GM21528 (cell line): ENCODE results near the gene PRKAG3.

ENCODE experiments used
- ATAC-seq: cut with Tn5 transposase; IDR thresholded peaks from one replicate; pipeline ENCODE4 v1.9.1; 2021; ENCODE audit warnings: mild to moderate bottlenecking, moderate library complexity; ENCODE audit not compliant: unreplicated experiment, low FRiP score

PRKAG3 gene

DNA sequence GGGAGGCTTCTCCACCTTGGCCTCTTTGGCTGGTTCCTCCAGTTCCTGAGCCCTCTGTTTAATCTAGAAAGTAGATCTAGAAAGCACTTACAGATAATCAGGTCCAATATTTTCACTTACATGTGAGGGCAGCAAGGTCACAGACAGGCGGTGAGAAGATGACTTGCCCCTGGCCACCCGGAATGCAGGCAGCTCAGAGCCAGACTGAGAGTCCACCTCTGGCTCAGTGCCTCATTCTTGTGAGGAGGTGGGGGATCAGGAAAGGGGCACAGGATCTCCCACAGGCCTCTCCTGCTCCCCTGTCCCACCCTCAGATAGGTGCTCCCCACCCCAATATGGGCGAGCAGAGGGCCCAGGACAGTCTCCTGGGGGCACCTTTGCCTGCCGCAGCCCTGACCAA lies 33.8 kb upstream of the PRKAG3 start:
- no peak for ATAC-seq

DNA sequence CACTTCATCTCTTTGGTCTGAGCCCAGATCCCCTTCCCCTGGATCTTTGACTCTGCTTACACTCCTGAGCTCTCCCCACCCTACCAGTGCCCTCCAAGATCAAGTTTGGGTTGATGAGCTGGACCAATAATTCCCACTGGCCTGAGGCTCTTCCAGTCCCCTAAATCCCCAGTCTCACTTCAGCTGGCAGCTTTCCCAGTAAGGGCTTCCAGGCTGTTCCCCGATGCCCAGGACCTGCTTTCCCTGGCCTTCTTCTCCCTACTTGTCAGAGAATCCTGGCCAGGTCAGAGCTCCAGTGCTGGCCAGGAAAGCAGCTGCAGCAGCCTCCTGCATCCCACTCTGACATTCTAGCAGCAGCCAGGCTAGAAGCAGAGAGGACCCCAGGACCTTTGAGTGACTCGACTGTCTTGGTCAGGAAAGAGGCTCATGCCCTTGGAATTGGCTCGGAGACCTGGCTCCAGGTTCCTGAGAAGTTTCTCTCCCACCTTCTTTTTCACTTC lies 31.5 kb upstream of the PRKAG3 start:
- no peak for ATAC-seq

DNA sequence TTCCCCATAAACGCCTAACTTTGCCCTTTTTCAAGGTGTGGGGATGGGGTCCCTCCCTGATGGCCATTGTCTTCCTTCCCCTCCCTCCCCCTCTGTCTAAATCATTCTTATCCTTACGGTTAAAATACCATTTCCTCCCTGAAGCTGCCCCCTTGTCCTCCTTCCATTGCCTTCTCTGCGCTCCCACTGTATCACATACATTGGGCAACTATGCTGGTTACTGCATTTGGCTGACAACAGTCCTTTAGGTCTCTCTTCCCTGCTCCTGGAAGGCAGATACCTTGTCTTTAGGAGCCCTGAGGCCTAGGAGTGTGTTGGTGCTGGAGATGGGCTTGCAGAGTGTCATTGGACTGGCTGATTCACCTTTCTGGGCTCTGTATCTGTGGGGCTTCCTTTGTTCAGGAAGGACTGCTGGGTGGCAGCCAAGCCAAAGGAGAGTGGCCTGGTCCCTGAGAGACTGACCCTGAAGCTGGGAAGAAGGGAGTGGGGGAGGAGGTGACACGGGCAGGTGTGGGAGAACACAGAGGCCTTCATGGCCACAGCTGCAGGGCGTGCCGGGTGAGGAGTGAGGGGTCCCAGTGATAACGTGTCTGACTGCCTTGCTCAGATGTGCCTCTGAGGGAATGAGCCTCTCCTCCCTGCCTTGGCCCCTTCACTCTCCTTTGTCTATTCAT lies 30.2 kb upstream of the PRKAG3 start:
- no peak for ATAC-seq

DNA sequence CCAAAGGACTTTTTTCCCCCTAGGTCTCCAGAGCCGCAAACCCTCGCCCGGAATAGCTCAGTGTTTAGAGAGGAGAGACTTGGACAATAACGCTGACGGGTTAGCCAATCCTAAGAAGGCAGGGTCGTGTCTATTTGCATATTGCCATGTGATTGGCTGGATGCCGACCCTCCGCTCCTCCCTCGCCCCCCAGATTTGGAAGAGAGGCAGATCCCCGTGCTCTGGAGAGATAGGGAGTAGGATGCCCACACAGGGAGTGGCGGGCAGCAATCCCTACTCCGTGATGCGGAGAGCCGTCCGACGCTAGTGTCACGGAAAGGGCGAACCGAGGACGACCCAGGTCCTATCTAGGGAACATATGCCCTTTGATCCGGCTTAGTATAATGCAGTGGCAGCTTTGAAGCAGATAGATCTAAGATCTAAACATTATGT lies 29.4 kb upstream of the PRKAG3 start:
- no peak for ATAC-seq

DNA sequence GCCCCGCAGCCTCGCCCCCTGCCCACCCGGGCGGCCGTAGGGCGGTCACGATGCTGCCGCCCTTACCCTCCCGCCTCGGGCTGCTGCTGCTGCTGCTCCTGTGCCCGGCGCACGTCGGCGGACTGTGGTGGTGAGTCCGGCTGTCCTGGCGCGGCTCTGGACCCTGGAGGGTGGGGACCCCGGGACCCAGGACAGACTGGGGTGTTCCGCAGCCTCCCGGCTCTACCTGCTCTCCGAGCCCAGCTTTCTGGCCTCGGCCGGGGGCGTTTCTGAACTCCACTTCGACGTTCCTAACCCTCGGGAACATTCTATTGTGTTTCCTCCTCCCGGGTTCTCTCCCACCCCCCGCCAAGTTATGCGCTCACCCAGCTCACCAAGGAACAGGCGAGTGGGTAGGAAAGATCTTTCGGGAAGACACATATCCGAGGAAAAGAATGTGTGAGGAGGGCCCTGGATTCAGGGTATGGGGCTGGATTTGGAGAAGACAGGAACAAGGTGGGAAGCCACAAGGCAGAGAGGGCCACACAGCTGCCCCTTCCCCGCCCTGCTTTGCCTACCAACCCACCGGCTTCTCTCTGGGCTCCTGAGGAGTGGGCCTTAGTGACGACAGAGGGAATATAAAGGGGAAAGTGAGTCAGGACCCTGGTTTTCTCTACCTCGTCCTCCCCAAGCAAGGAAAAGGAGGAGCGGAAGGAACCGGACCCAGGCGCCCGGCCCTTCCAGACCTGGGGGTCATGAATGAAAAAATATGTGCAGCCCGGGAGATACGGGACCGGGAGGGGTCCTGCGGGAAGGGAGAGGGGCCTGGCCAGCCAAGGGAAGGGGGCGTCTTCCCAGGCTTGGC lies 28.6 kb upstream of the PRKAG3 start:
- no peak for ATAC-seq

DNA sequence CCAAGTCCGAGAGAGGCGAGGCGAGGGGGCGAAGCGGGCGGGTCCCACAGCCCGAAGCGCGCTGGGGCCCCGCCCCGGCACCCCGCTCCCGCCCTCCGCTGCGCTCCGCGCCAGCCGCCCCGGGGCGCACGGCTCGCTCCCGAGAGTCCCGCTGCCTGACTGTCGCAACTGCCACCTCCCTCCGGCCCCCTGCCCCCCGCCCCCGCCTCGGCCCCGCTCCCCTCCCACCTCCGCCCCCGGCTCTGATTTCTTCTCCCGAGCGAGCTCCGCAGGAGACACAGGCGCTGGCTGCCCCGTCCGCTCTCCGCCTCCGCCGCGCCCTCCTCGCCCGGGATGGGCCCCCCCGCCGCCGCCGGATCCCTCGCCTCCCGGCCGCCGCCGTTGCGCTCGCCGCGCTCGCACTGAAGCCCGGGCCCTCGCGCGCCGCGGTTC lies 28.0 kb upstream of the PRKAG3 start, which contains the start of gene WNT6:
WNT6 (plus strand) TSS at position 250 of the 432 bp plus-strand sequence. CDS start 233 bp downstream, outside the sequence.
- ATAC-seq, result no peak

- no peak for ATAC-seq
Measured at GRCh38 chr2:218858671-218859555, 27.3 kb upstream of the PRKAG3 start.

DNA sequence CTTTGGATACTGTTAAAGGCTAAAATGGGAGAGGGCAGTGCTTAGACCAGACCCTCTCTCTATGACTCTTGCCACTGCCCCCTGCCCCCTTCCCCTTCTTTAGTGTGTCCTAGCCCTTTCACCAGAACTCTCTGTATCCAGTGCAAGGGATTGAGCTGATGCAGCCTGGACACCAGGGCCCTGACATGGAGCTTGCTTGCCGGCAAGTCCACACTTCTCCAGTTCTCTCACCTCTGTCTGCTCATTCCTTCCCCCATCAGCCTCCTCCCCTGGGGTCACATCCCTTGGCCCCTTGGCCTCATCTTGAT lies 26.5 kb upstream of the PRKAG3 start:
- no peak for ATAC-seq

GRCh38 chr2:218857371-218858137 lies 26.0 kb upstream of the PRKAG3 start:
- no peak for ATAC-seq

DNA sequence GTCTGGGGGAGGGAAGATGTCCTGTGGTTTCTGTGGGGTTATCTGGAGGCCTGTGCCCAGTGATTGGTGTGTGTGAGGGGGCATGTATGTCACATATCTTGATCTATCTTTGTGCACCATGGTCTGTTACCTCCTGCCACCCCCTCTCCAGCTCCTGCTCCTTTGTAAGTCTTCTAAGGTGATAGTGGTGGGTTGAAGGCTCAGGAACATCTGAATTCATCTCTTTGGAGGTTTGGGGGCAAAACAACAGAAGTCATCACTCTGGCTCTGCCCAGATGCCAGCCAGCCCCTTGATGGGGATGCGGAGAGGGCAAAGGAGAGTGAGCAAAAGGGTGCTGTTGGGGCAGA lies 25.3 kb upstream of the PRKAG3 start:
- ATAC-seq, result no peak

DNA sequence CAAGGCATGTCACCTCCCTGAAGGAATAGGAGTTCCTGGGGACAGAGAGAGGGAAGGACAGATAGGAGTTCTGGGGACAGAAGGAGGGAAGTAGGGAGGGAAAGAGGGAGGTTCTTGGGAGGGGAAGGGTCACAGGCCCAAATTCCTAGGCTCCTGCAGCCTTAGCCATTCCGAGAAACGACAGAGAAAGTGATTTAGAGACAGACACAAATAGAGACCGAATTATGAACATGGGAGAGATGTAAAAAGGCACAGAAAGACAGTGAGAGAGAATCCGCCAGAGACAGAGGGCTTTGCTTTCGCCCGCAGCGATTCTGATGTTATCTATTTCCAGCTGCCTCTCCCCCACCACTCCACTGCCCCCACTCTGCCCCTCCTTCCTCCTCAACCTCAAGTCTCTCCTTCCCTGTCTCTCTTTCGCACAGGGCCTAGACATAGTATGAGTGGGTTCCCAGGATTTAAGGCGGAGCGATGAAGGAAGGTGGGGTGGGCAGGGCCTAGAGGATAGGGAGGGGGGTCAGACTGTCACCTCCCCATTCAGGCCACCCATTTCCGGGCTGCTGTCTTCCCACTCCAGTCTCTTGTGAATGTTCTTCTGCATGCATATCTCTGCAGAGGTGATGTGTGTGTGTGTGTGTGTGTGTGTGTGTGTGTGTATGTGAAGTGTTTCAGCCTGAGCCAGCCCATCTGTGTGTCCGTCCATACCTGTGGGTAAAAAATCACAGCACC lies 24.7 kb upstream of the PRKAG3 start:
- no peak for ATAC-seq

DNA sequence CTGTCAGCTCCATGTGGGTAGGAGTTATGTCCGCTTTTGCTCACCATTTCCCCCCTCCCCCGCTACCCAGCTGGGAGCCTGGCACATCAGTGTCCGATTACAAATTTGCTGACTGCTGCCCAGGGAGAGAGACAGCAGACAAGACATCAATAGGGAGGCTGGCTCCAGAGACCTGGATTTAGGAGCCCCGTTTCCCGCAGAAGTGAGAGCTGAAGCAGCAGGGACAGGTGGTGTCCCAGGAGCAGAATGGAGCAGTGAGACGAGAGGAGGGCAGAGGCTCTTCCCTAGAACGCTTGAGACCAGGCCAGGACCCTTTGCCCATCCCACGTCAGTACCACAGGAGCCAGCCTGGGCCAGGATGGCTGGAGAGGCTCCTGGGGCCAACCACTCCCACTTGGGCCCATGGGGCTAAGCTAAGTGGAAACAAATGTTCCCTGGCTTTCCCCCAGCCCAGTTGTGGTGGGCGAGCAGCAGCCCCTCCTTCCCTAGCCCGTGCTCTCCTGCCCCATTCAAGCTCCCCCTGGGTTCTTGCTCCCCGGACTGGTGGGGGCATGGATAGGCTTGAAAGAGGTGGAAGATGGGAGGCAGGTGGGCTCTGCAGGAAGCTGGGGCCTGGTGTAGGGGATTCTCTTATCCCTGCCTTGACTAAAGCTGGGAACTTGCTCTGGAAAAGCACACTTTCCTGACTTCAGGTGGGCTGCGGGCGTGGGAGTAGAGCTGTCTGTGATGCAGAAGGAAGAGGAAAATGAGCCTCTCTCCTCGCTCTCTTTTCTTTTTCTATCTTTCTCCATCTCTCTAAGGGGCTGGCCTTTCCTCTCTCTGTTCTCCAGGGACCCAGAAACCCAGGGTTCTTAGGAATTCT lies 23.9 kb upstream of the PRKAG3 start:
- ATAC-seq, result no peak

GRCh38 chr2:218854860-218855259 lies 23.3 kb upstream of the PRKAG3 start:
- ATAC-seq, result no peak

DNA sequence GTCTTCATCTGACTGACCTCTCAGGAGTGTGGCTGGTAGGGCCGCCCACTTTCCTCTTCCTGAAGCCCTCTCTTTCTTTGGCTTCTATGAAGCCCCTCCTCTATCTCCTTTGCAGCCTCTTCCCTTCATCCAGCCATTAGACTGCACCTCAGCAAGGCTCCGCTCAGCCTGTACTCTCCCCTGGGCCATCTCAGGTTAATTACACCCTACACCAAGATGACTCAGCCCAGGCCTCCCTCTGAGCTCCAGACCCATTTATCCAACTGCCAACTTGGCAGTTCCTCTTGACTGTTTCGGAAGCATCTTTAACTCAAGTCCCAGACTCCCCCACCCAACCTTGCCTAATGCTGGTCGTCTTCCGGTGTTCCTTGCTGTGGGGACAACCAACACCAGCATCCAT lies 22.2 kb upstream of the PRKAG3 start:
- ATAC-seq, result no peak

- ATAC-seq, result no peak
Measured at GRCh38 chr2:218852911-218853667, 21.5 kb upstream of the PRKAG3 start.

DNA sequence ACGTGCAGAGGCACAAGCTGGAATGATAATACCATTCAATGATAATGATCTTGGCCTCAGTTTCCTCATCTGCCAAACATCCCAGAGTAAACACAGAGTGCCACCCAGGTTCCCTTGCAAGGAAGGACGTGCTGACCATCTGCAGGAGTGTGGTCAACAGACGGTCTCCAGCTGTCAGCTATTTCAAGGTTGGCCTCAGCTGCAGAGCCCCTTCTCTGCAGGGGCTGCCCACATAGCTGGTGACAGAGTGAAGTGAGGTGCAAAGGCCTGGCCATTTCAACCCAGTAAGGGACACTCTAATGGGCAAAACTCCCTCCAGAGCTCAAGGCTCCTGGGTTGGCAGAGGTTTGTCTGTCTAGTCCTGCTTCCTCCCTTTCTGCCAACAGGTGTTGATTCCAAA lies 19.7 kb upstream of the PRKAG3 start:
- ATAC-seq, result no peak

DNA sequence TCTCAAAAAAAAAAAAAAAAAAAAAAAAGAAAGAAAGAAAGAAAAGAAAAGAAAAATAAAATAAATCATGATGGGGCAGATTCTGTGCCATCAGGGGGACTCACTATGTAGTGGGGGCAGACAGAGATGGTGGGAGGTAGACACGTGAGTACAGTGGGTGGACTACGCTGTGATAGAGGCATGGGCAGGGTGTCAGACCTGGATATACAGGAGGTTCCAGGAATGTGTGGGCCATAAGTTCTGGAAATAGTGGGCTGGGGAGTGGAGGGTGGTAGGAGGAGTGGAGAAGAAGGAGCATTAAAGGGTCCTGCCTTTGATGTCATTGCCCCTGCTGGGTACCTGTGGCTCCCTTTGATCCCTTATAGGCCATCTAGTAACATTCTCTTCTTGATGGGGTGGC lies 19.2 kb upstream of the PRKAG3 start:
- no peak for ATAC-seq

DNA sequence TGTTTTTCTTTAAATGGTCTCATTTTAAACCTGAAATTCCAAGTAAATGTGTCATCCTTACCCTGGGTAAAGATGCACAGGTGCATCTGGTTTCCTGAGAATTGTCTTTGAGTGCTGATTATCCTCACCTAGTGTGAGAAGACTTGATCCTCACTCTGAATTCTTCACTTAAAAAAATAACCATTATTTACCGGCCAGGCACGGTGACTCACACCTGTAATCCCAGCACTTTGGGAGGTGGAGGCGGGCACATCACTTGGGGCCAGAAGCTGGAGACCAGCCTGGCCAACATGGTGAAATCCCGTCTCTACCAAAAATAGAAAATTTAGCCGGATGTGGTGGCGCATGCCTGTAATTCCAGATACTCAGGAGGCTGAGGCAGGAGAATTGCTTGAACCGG lies 18.1 kb upstream of the PRKAG3 start:
- no peak for ATAC-seq
